ENCODE measurements around the gene IGFBPL1.

Gene IGFBPL1

DNA sequence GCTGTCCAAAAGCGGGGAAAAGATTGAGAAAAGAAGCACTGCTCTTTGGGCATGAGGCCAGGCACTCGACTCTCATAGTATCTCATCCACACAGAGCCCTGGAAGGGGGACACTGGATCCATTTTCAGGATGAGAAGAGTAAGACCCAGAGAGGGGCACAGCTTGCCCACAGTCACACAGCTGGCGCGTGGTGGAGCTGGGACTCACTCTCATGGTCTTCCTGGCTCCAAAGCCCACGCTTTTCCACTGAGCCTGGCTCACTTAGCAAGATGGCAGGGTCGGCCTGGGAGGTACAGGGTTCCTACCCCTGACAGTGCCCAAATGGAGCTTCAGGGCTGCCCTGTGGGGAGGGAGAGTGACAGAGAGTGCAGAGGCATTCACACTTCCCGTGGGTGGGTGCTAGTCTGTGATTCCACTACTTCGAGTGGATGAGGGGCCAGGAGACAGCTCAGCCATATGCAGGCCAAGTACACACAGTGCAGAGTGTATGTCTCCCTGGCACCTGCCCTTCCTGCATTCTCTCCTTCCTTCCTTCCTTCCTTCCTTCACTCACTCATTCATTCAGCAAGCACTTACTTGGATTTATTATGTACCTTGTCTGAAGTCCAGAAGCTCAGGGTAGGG, 18.3 kb upstream of the IGFBPL1 start:
- no peak overlapping the region for H3K4me3 ChIP-seq (ENCODE audit: insufficient read depth, low read depth, low read length, poor library complexity, severe bottlenecking)
- no peaks in the 10 kb centered on the region for H3K9me3 ChIP-seq (ENCODE audit: control insufficient read depth, low read length)
- H3K4me1 ChIP-seq (ENCODE audit: control insufficient read depth, insufficient read depth, low read length, poor library complexity, severe bottlenecking): no peaks in the 10 kb centered on the region
- no peak overlapping the region for H3K27ac ChIP-seq (ENCODE audit: insufficient read depth, low read length, poor library complexity, severe bottlenecking)
- no peak for DNase-seq
- no peaks in the 10 kb centered on the region for H3K27me3 ChIP-seq (replicated peaks; ENCODE audit: control insufficient read depth, insufficient read depth, low read length, poor library complexity, severe bottlenecking)
- no peaks in the 10 kb centered on the region for H3K36me3 ChIP-seq (ENCODE audit: control insufficient read depth, insufficient read depth, low read length)

DNA sequence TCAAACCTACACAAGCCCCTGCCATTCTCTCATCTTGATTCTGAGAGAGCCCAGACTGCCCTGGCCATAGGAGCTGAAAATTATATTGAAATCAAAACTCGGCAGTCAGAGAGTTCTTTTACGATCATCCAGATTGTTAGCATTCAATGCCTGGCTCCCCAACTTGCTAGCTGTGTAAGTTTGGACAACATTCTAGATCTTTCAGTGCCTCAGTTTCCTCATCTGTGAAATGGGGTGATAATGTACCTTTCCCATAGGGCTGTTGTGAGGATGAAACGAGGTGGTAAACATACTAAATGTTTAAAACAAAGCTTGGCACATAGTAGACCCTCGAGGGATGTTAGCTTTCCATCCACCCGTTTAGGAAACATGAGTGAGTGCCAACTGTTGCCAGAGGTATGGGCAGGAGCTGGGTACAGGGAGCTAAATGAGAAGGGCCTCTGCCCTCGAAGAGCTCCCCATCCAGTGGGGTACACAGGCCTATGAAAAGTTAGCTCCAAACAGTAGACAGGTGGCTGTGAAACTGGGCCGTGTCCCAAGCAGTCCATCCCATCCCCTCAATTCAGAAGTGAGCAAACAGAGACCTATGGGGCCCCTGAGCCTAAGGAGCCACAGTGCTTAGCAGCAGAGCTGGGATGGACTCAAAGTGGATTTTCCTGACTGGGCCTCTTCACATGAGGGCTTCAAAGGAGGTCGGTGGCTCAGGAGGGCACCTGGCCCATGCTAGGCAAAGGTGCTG, 17.3 kb upstream of the IGFBPL1 start:
- no peaks in the 10 kb centered on the region for H3K9me3 ChIP-seq (ENCODE audit: control insufficient read depth, low read length)
- H3K4me3 ChIP-seq (ENCODE audit: insufficient read depth, low read depth, low read length, poor library complexity, severe bottlenecking): no peak overlapping the region
- DNase-seq: no peak
- no peaks in the 10 kb centered on the region for H3K36me3 ChIP-seq (ENCODE audit: control insufficient read depth, insufficient read depth, low read length)
- H3K4me1 ChIP-seq (ENCODE audit: control insufficient read depth, insufficient read depth, low read length, poor library complexity, severe bottlenecking): no peaks in the 10 kb centered on the region
- no peaks in the 10 kb centered on the region for H3K27me3 ChIP-seq (replicated peaks; ENCODE audit: control insufficient read depth, insufficient read depth, low read length, poor library complexity, severe bottlenecking)
- H3K27ac ChIP-seq (ENCODE audit: insufficient read depth, low read length, poor library complexity, severe bottlenecking): no peak overlapping the region

DNA sequence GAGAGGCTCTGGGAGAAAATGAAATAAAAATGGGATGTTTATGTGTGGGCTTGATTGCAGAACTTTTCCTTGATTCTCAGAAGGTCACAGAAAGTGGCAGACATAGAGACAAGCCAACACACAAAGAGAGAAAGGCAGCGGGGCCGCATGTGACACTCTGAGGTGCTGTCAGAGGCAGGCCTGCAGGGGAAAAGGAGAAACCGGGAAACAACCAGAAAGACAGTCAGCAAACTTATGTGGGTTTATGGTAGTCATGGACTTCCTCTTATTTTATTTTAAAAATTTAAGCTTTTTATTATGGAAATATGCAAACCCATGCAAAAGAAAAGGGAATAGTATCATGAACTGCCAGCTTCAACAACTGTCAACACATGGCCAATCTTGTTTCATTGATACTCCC, 16.3 kb upstream of the IGFBPL1 start:
- no peaks in the 10 kb centered on the region for H3K4me1 ChIP-seq (ENCODE audit: control insufficient read depth, insufficient read depth, low read length, poor library complexity, severe bottlenecking)
- no peaks in the 10 kb centered on the region for H3K9me3 ChIP-seq (ENCODE audit: control insufficient read depth, low read length)
- H3K27ac ChIP-seq (ENCODE audit: insufficient read depth, low read length, poor library complexity, severe bottlenecking): no peak overlapping the region
- H3K27me3 ChIP-seq (replicated peaks; ENCODE audit: control insufficient read depth, insufficient read depth, low read length, poor library complexity, severe bottlenecking): no peaks in the 10 kb centered on the region
- no peaks in the 10 kb centered on the region for H3K36me3 ChIP-seq (ENCODE audit: control insufficient read depth, insufficient read depth, low read length)
- H3K4me3 ChIP-seq (ENCODE audit: insufficient read depth, low read depth, low read length, poor library complexity, severe bottlenecking): no peak overlapping the region
- DNase-seq: no peak

GRCh38 chr9:38439916-38440301, 15.7 kb upstream of the IGFBPL1 start:
- Histone ChIP-seq H3K4me3 (ENCODE audit: insufficient read depth, low read depth, low read length, poor library complexity, severe bottlenecking) (no peak overlapping the region), H3K4me1 (ENCODE audit: control insufficient read depth, insufficient read depth, low read length, poor library complexity, severe bottlenecking) (no peaks in the 10 kb centered on the region)

DNA sequence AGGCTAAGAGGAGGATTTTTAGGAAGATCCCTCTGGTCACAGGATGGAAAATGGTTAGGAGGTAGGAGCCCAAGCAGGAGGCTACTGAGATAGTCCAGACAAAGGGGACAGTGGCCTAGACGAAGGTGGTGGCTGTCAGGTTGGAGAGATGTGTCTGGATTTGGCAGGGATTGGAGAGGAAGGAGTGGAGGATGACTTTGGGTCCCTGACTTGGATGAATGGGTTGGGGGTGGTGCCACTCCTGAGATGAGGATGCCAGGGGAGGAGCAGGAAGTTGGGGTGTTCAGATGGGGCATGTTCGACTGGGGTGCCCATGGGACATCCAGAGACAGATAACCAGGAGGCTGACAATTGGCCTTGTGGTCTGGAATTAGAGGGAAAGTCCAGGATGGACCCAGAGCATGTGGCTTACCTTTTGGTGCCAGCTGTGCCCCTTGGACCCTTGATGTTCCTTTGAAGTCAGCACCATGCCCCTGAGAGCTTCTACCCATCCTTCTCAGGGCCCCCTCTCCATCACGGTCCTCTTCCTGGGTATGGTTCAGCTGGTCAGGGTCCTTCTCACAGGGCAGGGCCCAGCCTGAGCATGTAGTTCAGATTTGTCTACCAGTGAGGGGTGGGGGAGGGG, 15.1 kb upstream of the IGFBPL1 start:
- H3K36me3 ChIP-seq (ENCODE audit: control insufficient read depth, insufficient read depth, low read length): no peaks in the 10 kb centered on the region
- no peak overlapping the region for H3K27ac ChIP-seq (ENCODE audit: insufficient read depth, low read length, poor library complexity, severe bottlenecking)
- no peak for DNase-seq
- H3K4me1 ChIP-seq (ENCODE audit: control insufficient read depth, insufficient read depth, low read length, poor library complexity, severe bottlenecking): no peaks in the 10 kb centered on the region
- no peak overlapping the region for H3K4me3 ChIP-seq (ENCODE audit: insufficient read depth, low read depth, low read length, poor library complexity, severe bottlenecking)
- H3K9me3 ChIP-seq (ENCODE audit: control insufficient read depth, low read length): no peaks in the 10 kb centered on the region
- no peaks in the 10 kb centered on the region for H3K27me3 ChIP-seq (replicated peaks; ENCODE audit: control insufficient read depth, insufficient read depth, low read length, poor library complexity, severe bottlenecking)

More at GRCh38 chr9:38439916-38440301, 15.7 kb upstream of the IGFBPL1 start:
- Histone ChIP-seq H3K27ac (ENCODE audit: insufficient read depth, low read length, poor library complexity, severe bottlenecking) (no peak overlapping the region), H3K36me3 (ENCODE audit: control insufficient read depth, insufficient read depth, low read length) (no peaks in the 10 kb centered on the region), H3K27me3 (replicated peaks; ENCODE audit: control insufficient read depth, insufficient read depth, low read length, poor library complexity, severe bottlenecking) (no peaks in the 10 kb centered on the region), H3K9me3 (ENCODE audit: control insufficient read depth, low read length) (no peaks in the 10 kb centered on the region)
- DNase-seq: no peak

DNA sequence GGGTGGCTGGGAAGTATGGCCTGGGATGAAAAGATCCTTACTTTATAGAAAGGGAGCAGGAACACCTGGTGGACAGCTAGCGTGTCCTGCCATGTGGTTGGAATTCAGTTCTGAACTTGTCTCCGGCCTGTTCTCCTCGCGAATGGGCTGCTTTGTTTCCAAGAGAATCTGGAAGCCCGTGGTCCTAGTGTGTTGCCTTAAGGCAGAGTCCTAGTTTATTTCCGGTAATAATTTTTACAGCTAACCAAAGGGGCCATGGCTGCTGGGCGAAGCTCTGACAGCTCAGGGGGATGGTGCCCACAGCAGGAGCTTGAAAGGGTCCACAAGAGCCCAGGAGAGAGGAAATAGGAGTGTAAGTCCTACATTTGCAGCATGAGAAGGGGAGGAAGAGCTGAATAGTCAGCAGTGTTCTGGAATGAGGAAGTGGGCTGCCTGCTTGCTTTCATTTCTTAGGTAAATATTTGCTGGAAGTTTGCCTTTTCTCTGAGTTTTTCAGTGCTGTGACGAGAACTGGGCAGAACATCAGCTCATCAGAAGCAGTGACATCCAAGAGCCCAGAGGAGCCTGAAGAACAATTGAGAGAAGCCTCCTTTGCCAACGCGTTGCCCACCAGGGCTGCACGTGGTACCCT, 13.1 kb upstream of the IGFBPL1 start:
- H3K27ac ChIP-seq (ENCODE audit: insufficient read depth, low read length, poor library complexity, severe bottlenecking): no peak overlapping the region
- no peak overlapping the region for H3K4me3 ChIP-seq (ENCODE audit: insufficient read depth, low read depth, low read length, poor library complexity, severe bottlenecking)
- no peaks in the 10 kb centered on the region for H3K4me1 ChIP-seq (ENCODE audit: control insufficient read depth, insufficient read depth, low read length, poor library complexity, severe bottlenecking)
- no peaks in the 10 kb centered on the region for H3K9me3 ChIP-seq (ENCODE audit: control insufficient read depth, low read length)
- no peaks in the 10 kb centered on the region for H3K36me3 ChIP-seq (ENCODE audit: control insufficient read depth, insufficient read depth, low read length)
- H3K27me3 ChIP-seq (replicated peaks; ENCODE audit: control insufficient read depth, insufficient read depth, low read length, poor library complexity, severe bottlenecking): no peaks in the 10 kb centered on the region
- no peak for DNase-seq

DNA sequence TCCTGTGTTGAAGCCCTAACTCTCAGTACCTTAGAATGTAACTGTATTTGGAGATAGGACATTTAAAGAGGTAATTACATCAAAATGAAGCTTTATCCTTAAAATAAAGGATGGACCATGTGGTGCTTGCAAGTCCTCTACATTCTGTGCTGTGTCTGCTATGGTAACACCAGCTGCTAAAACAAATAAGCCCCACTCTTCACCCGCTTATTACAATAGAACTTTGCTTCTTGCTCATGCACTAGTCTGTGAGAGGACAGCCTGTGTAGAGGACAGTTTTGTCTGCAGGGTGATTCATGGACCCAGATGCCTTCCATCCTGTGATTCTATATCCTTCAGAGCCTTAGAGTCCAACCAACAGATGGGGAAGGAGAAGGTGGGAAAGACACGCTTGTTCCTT, 12.5 kb upstream of the IGFBPL1 start:
- Histone ChIP-seq H3K36me3 (ENCODE audit: control insufficient read depth, insufficient read depth, low read length) (no peaks in the 10 kb centered on the region), H3K4me3 (ENCODE audit: insufficient read depth, low read depth, low read length, poor library complexity, severe bottlenecking) (no peak overlapping the region), H3K27me3 (replicated peaks; ENCODE audit: control insufficient read depth, insufficient read depth, low read length, poor library complexity, severe bottlenecking) (no peaks in the 10 kb centered on the region), H3K27ac (ENCODE audit: insufficient read depth, low read length, poor library complexity, severe bottlenecking) (no peak overlapping the region), H3K4me1 (ENCODE audit: control insufficient read depth, insufficient read depth, low read length, poor library complexity, severe bottlenecking) (no peaks in the 10 kb centered on the region), H3K9me3 (ENCODE audit: control insufficient read depth, low read length) (no peaks in the 10 kb centered on the region)
- no peak for DNase-seq

DNA sequence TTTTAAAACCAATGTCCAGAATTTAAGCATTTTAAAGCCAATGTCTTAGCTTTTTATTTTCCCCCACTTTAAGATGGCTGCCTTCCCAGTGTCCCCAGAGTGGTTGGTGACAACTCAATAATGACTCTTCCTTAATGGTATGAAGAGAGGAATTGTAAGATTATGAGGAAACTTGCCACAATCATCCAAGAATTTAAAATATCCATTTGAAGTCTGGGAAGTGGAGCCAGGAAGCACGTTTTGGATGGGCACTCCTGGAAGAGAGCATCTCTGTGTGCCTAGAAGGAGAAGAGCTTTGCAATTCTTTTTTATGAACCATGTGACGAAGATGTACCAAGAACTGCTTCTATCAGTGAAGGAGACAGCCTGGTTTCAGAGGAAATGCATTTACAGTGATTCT, 11.3 kb upstream of the IGFBPL1 start:
- no peak overlapping the region for H3K27ac ChIP-seq (ENCODE audit: insufficient read depth, low read length, poor library complexity, severe bottlenecking)

DNA sequence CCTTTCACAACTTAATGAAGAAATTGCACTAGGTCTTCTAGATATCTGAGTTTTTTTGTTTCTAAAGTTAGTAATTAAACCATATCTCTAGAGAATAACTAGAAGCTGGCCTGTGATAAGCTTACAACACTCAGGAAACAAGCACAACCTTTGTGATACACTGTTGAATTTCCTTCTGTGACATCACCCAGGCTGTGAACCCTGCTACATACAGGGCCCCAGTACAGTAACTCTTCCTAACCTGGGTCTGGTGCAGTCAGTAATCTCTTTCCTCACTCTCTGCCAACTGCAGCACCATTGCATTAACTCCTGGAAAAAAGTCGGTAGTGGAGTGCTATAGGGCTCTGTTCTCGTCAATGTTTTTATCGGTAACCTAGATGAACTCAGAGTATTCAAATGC, 10.6 kb upstream of the IGFBPL1 start:
- no peak overlapping the region for H3K27ac ChIP-seq (ENCODE audit: insufficient read depth, low read length, poor library complexity, severe bottlenecking)
- H3K36me3 ChIP-seq (ENCODE audit: control insufficient read depth, insufficient read depth, low read length): no peaks in the 10 kb centered on the region
- H3K4me1 ChIP-seq (ENCODE audit: control insufficient read depth, insufficient read depth, low read length, poor library complexity, severe bottlenecking): no peaks in the 10 kb centered on the region
- DNase-seq: no peak
- H3K27me3 ChIP-seq (replicated peaks; ENCODE audit: control insufficient read depth, insufficient read depth, low read length, poor library complexity, severe bottlenecking): no peaks in the 10 kb centered on the region
- H3K9me3 ChIP-seq (ENCODE audit: control insufficient read depth, low read length): no peaks in the 10 kb centered on the region
- no peak overlapping the region for H3K4me3 ChIP-seq (ENCODE audit: insufficient read depth, low read depth, low read length, poor library complexity, severe bottlenecking)

More for the DNA sequence above, 11.3 kb upstream of the IGFBPL1 start:
- Histone ChIP-seq H3K9me3 (ENCODE audit: control insufficient read depth, low read length) (no peaks in the 10 kb centered on the region), H3K36me3 (ENCODE audit: control insufficient read depth, insufficient read depth, low read length) (no peaks in the 10 kb centered on the region), H3K4me1 (ENCODE audit: control insufficient read depth, insufficient read depth, low read length, poor library complexity, severe bottlenecking) (no peaks in the 10 kb centered on the region), H3K27me3 (replicated peaks; ENCODE audit: control insufficient read depth, insufficient read depth, low read length, poor library complexity, severe bottlenecking) (no peaks in the 10 kb centered on the region), H3K4me3 (ENCODE audit: insufficient read depth, low read depth, low read length, poor library complexity, severe bottlenecking) (no peak overlapping the region)
- no peak for DNase-seq

DNA sequence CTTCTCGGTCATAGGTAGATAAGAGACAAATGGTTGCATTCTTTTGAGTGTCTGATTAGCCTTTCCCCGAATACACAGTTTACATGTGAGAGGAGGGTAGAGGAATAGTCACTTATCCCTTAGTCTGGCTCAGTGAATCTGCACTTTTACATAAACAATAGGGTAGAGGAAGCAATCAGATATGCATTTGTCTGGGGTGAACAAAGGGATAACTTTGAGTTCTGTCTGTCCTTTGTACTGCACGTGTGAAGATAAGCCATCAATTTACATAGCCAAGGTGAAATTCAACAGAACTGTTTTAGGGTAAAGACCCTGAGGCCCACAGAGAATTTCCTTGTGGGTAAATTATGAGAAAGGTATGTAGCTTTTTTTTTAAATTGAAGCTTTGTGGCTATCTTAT, 10.1 kb upstream of the IGFBPL1 start:
- Histone ChIP-seq H3K27me3 (replicated peaks; ENCODE audit: control insufficient read depth, insufficient read depth, low read length, poor library complexity, severe bottlenecking) (no peaks in the 10 kb centered on the region), H3K4me1 (ENCODE audit: control insufficient read depth, insufficient read depth, low read length, poor library complexity, severe bottlenecking) (no peaks in the 10 kb centered on the region), H3K27ac (ENCODE audit: insufficient read depth, low read length, poor library complexity, severe bottlenecking) (no peak overlapping the region), H3K36me3 (ENCODE audit: control insufficient read depth, insufficient read depth, low read length) (no peaks in the 10 kb centered on the region), H3K9me3 (ENCODE audit: control insufficient read depth, low read length) (no peaks in the 10 kb centered on the region), H3K4me3 (ENCODE audit: insufficient read depth, low read depth, low read length, poor library complexity, severe bottlenecking) (no peak overlapping the region)
- DNase-seq: no peak

Measured in effector memory CD4-positive, alpha-beta T cell (primary cell).